SK-N-SH (cell line): Measurements from ENCODE around the gene MAST4. TPM values are rescaled to one million over a fixed set of nuclear protein-coding genes. Genes with fewer than 3 reads are reported as not detected.

Experiments
- CTCF ChIA-PET: fragments of 300-600, 350-600 bp; formaldehyde crosslinking; extraction: SDS; loops from one replicate; lab custom pipeline; 2021; lab: Yijun Ruan, JAX
- POLR2A ChIA-PET: fragments of 350-600 bp; sonication (Branson Sonifier 250); formaldehyde crosslinking; extraction: SDS; loops from one replicate; lab custom pipeline; 2020; ENCODE audit warnings: antibody characterized with exemption, inconsistent platforms; lab: Yijun Ruan, JAX
- DNase-seq: peaks from one replicate; pipeline ENCODE4 v3.0.0; 2012
- H2AFZ ChIP-seq: fragments of 200-600 bp; sonication (generic); 2 replicates; pipeline ENCODE4 v1.8.1; 2016; ENCODE audit warnings: antibody characterized with exemption, mild to moderate bottlenecking, low read depth
- H3F3A ChIP-seq: fragments of 200-600 bp; sonication (generic); replicated peaks from 2 replicates; pipeline ENCODE3; 2016; ENCODE audit warnings: antibody characterized with exemption, mild to moderate bottlenecking; ENCODE audit not compliant: insufficient read depth
- H3K27ac ChIP-seq, 2 experiments: fragments of 200-500 bp in 1 of 2; fragments of 200-600 bp in 1 of 2; sonication (Bioruptor generic) in 1 of 2; sonication (generic), shearing (Covaris generic) in 1 of 2; 2 replicates each; pipeline versions ENCODE4 v1.5.1 to v1.6.1; 2014 to 2016; ENCODE audit warnings: low read depth in 2 of 2, inconsistent platforms in 1 of 2, low read length in 1 of 2, mild to moderate bottlenecking in 1 of 2, mixed read lengths in 1 of 2
- H3K27me3 ChIP-seq: fragments of 200-600 bp; sonication (generic), shearing (Covaris generic); 2 replicates; pipeline ENCODE4 v1.6.1; 2016; ENCODE audit warnings: mixed run types; ENCODE audit not compliant: insufficient read depth
- H3K36me3 ChIP-seq, 2 experiments: fragments of 200-500 bp in 1 of 2; fragments of 200-600 bp in 1 of 2; sonication (Bioruptor generic) in 1 of 2; sonication (generic) in 1 of 2; replicated peaks in 1 of 2; 2 replicates each; pipeline versions ENCODE3 to v1.5.1; 2014 to 2016; ENCODE audit warnings: low read length in 1 of 2, mild to moderate bottlenecking in 1 of 2; ENCODE audit not compliant: insufficient read depth in 2 of 2, control insufficient read depth in 1 of 2
- H3K4me1 ChIP-seq, 2 experiments: fragments of 200-500 bp in 1 of 2; fragments of 200-600 bp in 1 of 2; sonication (Bioruptor generic) in 1 of 2; sonication (generic), shearing (Covaris generic) in 1 of 2; 2 replicates each; pipeline versions ENCODE4 v1.5.1 to v1.6.1; 2014 to 2016; ENCODE audit warnings: low read depth in 1 of 2, low read length in 1 of 2, mixed run types in 1 of 2; ENCODE audit not compliant: insufficient read depth in 2 of 2, control insufficient read depth in 1 of 2
- H3K4me2 ChIP-seq: fragments of 200-600 bp; sonication (generic), shearing (Covaris generic); 2 replicates; pipeline ENCODE4 v1.6.1; 2017; ENCODE audit warnings: mixed run types
- H3K4me3 ChIP-seq, 2 experiments: fragments of 200-500 bp in 1 of 2; fragments of 200-600 bp in 1 of 2; sonication (Bioruptor generic) in 1 of 2; sonication (generic), shearing (Covaris generic) in 1 of 2; 2 replicates each; pipeline versions ENCODE4 v1.5.1 to v1.8.1; 2014 to 2016; ENCODE audit warnings: low read depth in 2 of 2, inconsistent platforms in 1 of 2, low read length in 1 of 2, mild to moderate bottlenecking in 1 of 2, mixed read lengths in 1 of 2, moderate library complexity in 1 of 2
- H3K79me2 ChIP-seq: fragments of 200-600 bp; sonication (generic); 2 replicates; pipeline ENCODE4 v1.8.1; 2017; ENCODE audit warnings: mild to moderate bottlenecking; ENCODE audit not compliant: insufficient read depth
- H3K9ac ChIP-seq: fragments of 200-600 bp; sonication (generic); 2 replicates; pipeline ENCODE4 v1.6.1; 2017; ENCODE audit warnings: mixed run types
- H3K9me2 ChIP-seq: fragments of 200-600 bp; sonication (generic); 2 replicates; pipeline ENCODE4 v1.6.1; 2017; ENCODE audit warnings: mixed run types
- H3K9me3 ChIP-seq: fragments of 200-600 bp; sonication (generic); 2 replicates; pipeline ENCODE4 v1.6.1; 2017; ENCODE audit warnings: mixed run types, mild to moderate bottlenecking, moderate library complexity
- H4K20me1 ChIP-seq: fragments of 200-600 bp; sonication (generic); 2 replicates; pipeline ENCODE4 v1.6.1; 2017; ENCODE audit warnings: mild to moderate bottlenecking, mixed run types; ENCODE audit not compliant: insufficient read depth
- CTCF ChIP-seq: fragments of 200-600 bp; sonication (generic); IDR thresholded peaks from 2 replicates; pipeline ENCODE4 v1.6.1; 2017; ENCODE audit warnings: antibody characterized with exemption, mild to moderate bottlenecking, moderate library complexity
- ELF1 ChIP-seq: IDR thresholded peaks from 2 replicates; pipeline ENCODE4 v1.4.0; 2012
- EP300 ChIP-seq, 2 experiments: IDR thresholded peaks; 2 replicates each; pipeline versions ENCODE4 v1.4.0 to v1.6.1; 2012; ENCODE audit warnings: borderline replicate concordance in 1 of 2, low read depth in 1 of 2, low read length in 1 of 2
- FOXJ3 ChIP-seq: sonication (generic); formaldehyde crosslinking; IDR thresholded peaks from 2 replicates; pipeline ENCODE4 v1.5.1; 2020; ENCODE audit warnings: mild to moderate bottlenecking, missing genetic modification reagents
- IRF3 ChIP-seq: fragments of 150-350 bp; IDR thresholded peaks from 2 replicates; pipeline ENCODE4 v1.6.1; 2016; ENCODE audit warnings: mild to moderate bottlenecking, low read depth, low read length
- NRF1 ChIP-seq: IDR thresholded peaks from 2 replicates; pipeline ENCODE4 v1.6.1; 2012; ENCODE audit warnings: low read depth, mild to moderate bottlenecking, low read length
- PBX3 ChIP-seq: IDR thresholded peaks from 2 replicates; pipeline ENCODE4; 2012
- POLR2AphosphoS5 ChIP-seq: IDR thresholded peaks from 2 replicates; pipeline ENCODE4 v1.6.1; 2012; ENCODE audit warnings: low read depth, low read length
- REST ChIP-seq: IDR thresholded peaks from 2 replicates; pipeline ENCODE4 v1.6.1; 2012; ENCODE audit warnings: mild to moderate bottlenecking, low read depth, low read length, moderate library complexity
- RFX5 ChIP-seq: IDR thresholded peaks from 2 replicates; pipeline ENCODE4 v1.6.1; 2012; ENCODE audit warnings: mild to moderate bottlenecking, improper control_type of control experiment, low read length
- RXRA ChIP-seq: IDR thresholded peaks from 2 replicates; pipeline ENCODE4 v1.4.0; 2012; ENCODE audit warnings: low read depth, mild to moderate bottlenecking, borderline replicate concordance
- SIN3A ChIP-seq: IDR thresholded peaks from 2 replicates; pipeline ENCODE4 v1.6.1; 2012; ENCODE audit warnings: low read depth, mild to moderate bottlenecking, low read length, moderate library complexity, borderline replicate concordance
- TCF12 ChIP-seq: IDR thresholded peaks from 2 replicates; pipeline ENCODE4 v1.4.0; 2012
- USF1 ChIP-seq: IDR thresholded peaks from 2 replicates; pipeline ENCODE4 v1.4.0; 2012; ENCODE audit warnings: low read depth, borderline replicate concordance
- polyA plus RNA-seq, 3 experiments: library from polyadenylated mRNA; depleted of rRNA; stranded (reverse); fragments of >200 nt; gene quantifications; 2 replicates each; pipeline ENCODE4 v1.2.3, GENCODE V29; 2012

Gene MAST4
- polyA plus RNA-seq, 1 of the 3 experiments (the other 2 are of a cell fraction) = 2.2 TPM

- peaks cover 0 to 8% of the 10 kb centered on the region in 2 experiments for H3K36me3 ChIP-seq
- POLR2A ChIA-PET = interaction anchor here (1.0 kb wide), 1 partner anchor 9 kb away, joined by 3 read pairs; no protein-coding TSS in a partner anchor
- no peak overlapping the region for H3K4me3 ChIP-seq
- peaks cover 0 to 2% of the 10 kb centered on the region in 2 experiments; a peak in 2 of 4 replicates for H3K4me1 ChIP-seq
- no peak overlapping the region for H3K4me2 ChIP-seq
- H3K79me2 ChIP-seq = no peaks in the 10 kb centered on the region
- H3K9ac ChIP-seq = no peak overlapping the region
- no peaks in the 10 kb centered on the region for H3K9me2 ChIP-seq
- CTCF ChIA-PET = interaction anchor here (1.0 to 1.6 kb wide), 4 partner anchors 13 to 37 kb away, joined by 3 to 5 read pairs (median 4); no protein-coding TSS in a partner anchor
- H3K9me3 ChIP-seq = no peaks in the 10 kb centered on the region
- no peak for DNase-seq
- H3K27me3 ChIP-seq = no peaks in the 10 kb centered on the region
- no peaks in the 10 kb centered on the region for H4K20me1 ChIP-seq
- no peaks in the 10 kb centered on the region for H3F3A ChIP-seq
- TF ChIP-seq SIN3A = no peak
- TF ChIP-seq USF1 = no peak
- no peak for TF ChIP-seq NRF1
- TF ChIP-seq EP300 (IDR thresholded peaks at IDR 0.05; ENCODE audit: borderline replicate concordance in 1 of 2, low read depth in 1 of 2, low read length in 1 of 2) = no peak
- TF ChIP-seq PBX3 = no peak
- TF ChIP-seq IRF3 = no peak
- TF ChIP-seq TCF12 = no peak
- no peak for TF ChIP-seq RFX5
- TF ChIP-seq CTCF = no peak
- no peak for TF ChIP-seq REST
- TF ChIP-seq POLR2AphosphoS5 = no peak
- no peak for TF ChIP-seq FOXJ3
- no peak for TF ChIP-seq RXRA
- TF ChIP-seq ELF1 = no peak
- H2AFZ ChIP-seq = no peak overlapping the region
- H3K27ac ChIP-seq = no peak overlapping the region
These were observed 523.8 kb downstream of the MAST4 start for GRCh38 chr5:67120032-67120431.
